GM21390 (cell line): ENCODE measurements around the gene SLC38A1.
"Not testable (repeated sequence)": the region's sequence is repeated elsewhere in the genome, so short reads cannot be mapped to it uniquely, and the experiment has no call there.

ENCODE experiments used
- ATAC-seq: cut with Tn5 transposase; IDR thresholded peaks from one replicate; pipeline ENCODE4 v1.9.1; 2021; ENCODE audit not compliant: unreplicated experiment

Gene SLC38A1

GRCh38 chr12:46268583-46269428 lies at the start of gene SLC38A1:
Gene SLC38A1, minus strand, starts transcription at chr12:46269043. Its CDS starts 29,243 bp downstream, at chr12:46239800.
- ATAC-seq, result peak; percentile 62

- ATAC-seq, result no peak
These were observed 49.2 kb upstream of the SLC38A1 start for GRCh38 chr12:46318037-46318436.

GRCh38 chr12:46304070-46304469 lies 35.2 kb upstream of the SLC38A1 start:
- no peak for ATAC-seq

GRCh38 chr12:46303039-46303666 lies 34.3 kb upstream of the SLC38A1 start:
- ATAC-seq, result no peak

GRCh38 chr12:46300910-46301309 lies 32.1 kb upstream of the SLC38A1 start:
- no peak for ATAC-seq

GRCh38 chr12:46299851-46300250 lies 31.0 kb upstream of the SLC38A1 start:
- ATAC-seq, result no peak

- ATAC-seq, result no peak
These were observed 29.4 kb upstream of the SLC38A1 start for GRCh38 chr12:46298261-46298660.

- no peak for ATAC-seq
These were observed 28.0 kb upstream of the SLC38A1 start for GRCh38 chr12:46296822-46297221.

GRCh38 chr12:46292754-46293402 lies 24.0 kb upstream of the SLC38A1 start:
- ATAC-seq, result no peak

- ATAC-seq, result not testable (repeated sequence)
These were observed 23.1 kb upstream of the SLC38A1 start for GRCh38 chr12:46291953-46292352.

- ATAC-seq, result not testable (repeated sequence)
These were observed 16.3 kb upstream of the SLC38A1 start for GRCh38 chr12:46285177-46285576.

- ATAC-seq, result no peak
These were observed 14.0 kb upstream of the SLC38A1 start for GRCh38 chr12:46282829-46283228.

- no peak for ATAC-seq
These were observed 7.9 kb upstream of the SLC38A1 start for GRCh38 chr12:46276756-46277155.

GRCh38 chr12:46271863-46272262 lies 3.0 kb upstream of the SLC38A1 start:
- no peak for ATAC-seq

GRCh38 chr12:46269429-46270241 lies 792 bp upstream of the SLC38A1 start:
- peak; percentile 12 for ATAC-seq

GRCh38 chr12:46267825-46268582 lies 839 bp downstream of the SLC38A1 start:
- ATAC-seq, result no peak

- no peak for ATAC-seq
These were observed 1.3 kb downstream of the SLC38A1 start for GRCh38 chr12:46267575-46267824.

GRCh38 chr12:46266869-46267574 lies 1.8 kb downstream of the SLC38A1 start:
- ATAC-seq, result no peak

GRCh38 chr12:46266382-46266791 lies 2.5 kb downstream of the SLC38A1 start:
- no peak for ATAC-seq

- ATAC-seq, result no peak
These were observed 3.1 kb downstream of the SLC38A1 start for GRCh38 chr12:46265734-46266133.
